ENCODE data around the gene ZNF579.
A peak's percentile ranks its signal among the peaks of the same experiment; 100 is the strongest.

ZNF579 gene

GRCh38 chr19:55590617-55591016, 10.0 kb upstream of the ZNF579 start:
- Histone ChIP-seq H4K20me1 (ENCODE audit: insufficient read depth) (no peaks in the 10 kb centered on the region), H3K4me2 (no peak overlapping the region), H3K4me1 (ENCODE audit: low read depth, poor library complexity, severe bottlenecking) (peaks cover 6% of the 10 kb centered on the region), H3K27ac (no peak overlapping the region), H3K79me2 (ENCODE audit: insufficient read depth, low read depth) (no peaks in the 10 kb centered on the region), H3K4me3 (IDR thresholded peaks at IDR 0.05; ENCODE audit: insufficient read depth, low read depth, low read length) (no peak overlapping the region), H3K9ac (no peak overlapping the region), H2AFZ (ENCODE audit: low read depth) (no peak overlapping the region), H3K27me3 (ENCODE audit: insufficient read depth, low read depth) (peaks cover 13% of the 10 kb centered on the region), H3K36me3 (ENCODE audit: insufficient read depth) (no peaks in the 10 kb centered on the region)
- TF ChIP-seq CTCF (conservative IDR thresholded peaks at IDR 0.05; ENCODE audit: low read depth, low read length), result no peak

GRCh38 chr19:55590109-55590508, 9.5 kb upstream of the ZNF579 start:
- TF ChIP-seq CTCF (conservative IDR thresholded peaks at IDR 0.05; ENCODE audit: low read depth, low read length), result no peak
- H3K4me1 ChIP-seq (ENCODE audit: low read depth, poor library complexity, severe bottlenecking), result peaks cover 6% of the 10 kb centered on the region
- no peaks in the 10 kb centered on the region for H4K20me1 ChIP-seq (ENCODE audit: insufficient read depth)
- no peak overlapping the region for H3K9ac ChIP-seq
- no peaks in the 10 kb centered on the region for H3K79me2 ChIP-seq (ENCODE audit: insufficient read depth, low read depth)
- H3K27ac ChIP-seq, result no peak overlapping the region
- H3K4me2 ChIP-seq, result no peak overlapping the region
- H2AFZ ChIP-seq (ENCODE audit: low read depth), result no peak overlapping the region
- no peak overlapping the region for H3K4me3 ChIP-seq (IDR thresholded peaks at IDR 0.05; ENCODE audit: insufficient read depth, low read depth, low read length)
- H3K36me3 ChIP-seq (ENCODE audit: insufficient read depth), result no peaks in the 10 kb centered on the region
- H3K27me3 ChIP-seq (ENCODE audit: insufficient read depth, low read depth), result peaks cover 18% of the 10 kb centered on the region

GRCh38 chr19:55588738-55589137, 8.1 kb upstream of the ZNF579 start:
- H3K36me3 ChIP-seq (ENCODE audit: insufficient read depth), result no peaks in the 10 kb centered on the region
- no peak for TF ChIP-seq CTCF (conservative IDR thresholded peaks at IDR 0.05; ENCODE audit: low read depth, low read length)

GRCh38 chr19:55586976-55587668, 6.5 kb upstream of the ZNF579 start:
- no peak overlapping the region for H3K4me3 ChIP-seq (IDR thresholded peaks at IDR 0.05; ENCODE audit: insufficient read depth, low read depth, low read length)
- peak overlapping the region; percentile 67 for H3K4me2 ChIP-seq
- H3K27me3 ChIP-seq (ENCODE audit: insufficient read depth, low read depth), result peaks cover 26% of the 10 kb centered on the region
- no peaks in the 10 kb centered on the region for H3K79me2 ChIP-seq (ENCODE audit: insufficient read depth, low read depth)
- TF ChIP-seq CTCF (conservative IDR thresholded peaks at IDR 0.05; ENCODE audit: low read depth, low read length), result no peak
- no peaks in the 10 kb centered on the region for H4K20me1 ChIP-seq (ENCODE audit: insufficient read depth)
- no peaks in the 10 kb centered on the region for H3K36me3 ChIP-seq (ENCODE audit: insufficient read depth)
- H3K9ac ChIP-seq, result no peak overlapping the region
- H2AFZ ChIP-seq (ENCODE audit: low read depth), result peak overlapping the region; percentile 41
- H3K4me1 ChIP-seq (ENCODE audit: low read depth, poor library complexity, severe bottlenecking), result peaks cover 6% of the 10 kb centered on the region
- H3K27ac ChIP-seq, result no peak overlapping the region

More at GRCh38 chr19:55588738-55589137, 8.1 kb upstream of the ZNF579 start:
- Histone ChIP-seq H3K4me1 (ENCODE audit: low read depth, poor library complexity, severe bottlenecking) (peaks cover 6% of the 10 kb centered on the region), H3K27me3 (ENCODE audit: insufficient read depth, low read depth) (peaks cover 23% of the 10 kb centered on the region), H2AFZ (ENCODE audit: low read depth) (no peak overlapping the region), H3K79me2 (ENCODE audit: insufficient read depth, low read depth) (no peaks in the 10 kb centered on the region), H4K20me1 (ENCODE audit: insufficient read depth) (no peaks in the 10 kb centered on the region), H3K27ac (no peak overlapping the region), H3K4me3 (IDR thresholded peaks at IDR 0.05; ENCODE audit: insufficient read depth, low read depth, low read length) (no peak overlapping the region), H3K9ac (no peak overlapping the region), H3K4me2 (no peak overlapping the region)
